Measurements from ENCODE around the gene SHISA9. TPM values are rescaled to one million over a fixed set of nuclear protein-coding genes. Genes with fewer than 3 reads are reported as not detected.

The SHISA9 gene
- total RNA-seq, 2 experiments from 2014 or later, result not detected

GRCh38 chr16:13068912-13069583 is 167.7 kb downstream of the SHISA9 start:
- POLR2A ChIA-PET, result no interaction called here
- Histone ChIP-seq H3K79me2 (ENCODE audit: insufficient read depth, low read depth, low read length) (no peaks in the 10 kb centered on the region), H3K9me3 (ENCODE audit: low read length) (no peaks in the 10 kb centered on the region), H3K36me3 (ENCODE audit: insufficient read depth, low read length) (no peaks in the 10 kb centered on the region), H3K4me2 (ENCODE audit: low read length) (no peak overlapping the region), H3K4me1 (ENCODE audit: insufficient read depth, low read length, poor library complexity, severe bottlenecking) (no peaks in the 10 kb centered on the region), H4K20me1 (ENCODE audit: insufficient read depth, low read length) (no peaks in the 10 kb centered on the region), H3K9me2 (ENCODE audit: insufficient read depth, low read length) (no peaks in the 10 kb centered on the region), H2AFZ (ENCODE audit: low read length) (no peak overlapping the region), H3K27ac (ENCODE audit: low read depth, low read length, poor library complexity, severe bottlenecking) (no peak overlapping the region), H3K4me3 (ENCODE audit: low read depth, low read length, poor library complexity, severe bottlenecking) (no peak overlapping the region)
- TF ChIP-seq, protein P1, sequence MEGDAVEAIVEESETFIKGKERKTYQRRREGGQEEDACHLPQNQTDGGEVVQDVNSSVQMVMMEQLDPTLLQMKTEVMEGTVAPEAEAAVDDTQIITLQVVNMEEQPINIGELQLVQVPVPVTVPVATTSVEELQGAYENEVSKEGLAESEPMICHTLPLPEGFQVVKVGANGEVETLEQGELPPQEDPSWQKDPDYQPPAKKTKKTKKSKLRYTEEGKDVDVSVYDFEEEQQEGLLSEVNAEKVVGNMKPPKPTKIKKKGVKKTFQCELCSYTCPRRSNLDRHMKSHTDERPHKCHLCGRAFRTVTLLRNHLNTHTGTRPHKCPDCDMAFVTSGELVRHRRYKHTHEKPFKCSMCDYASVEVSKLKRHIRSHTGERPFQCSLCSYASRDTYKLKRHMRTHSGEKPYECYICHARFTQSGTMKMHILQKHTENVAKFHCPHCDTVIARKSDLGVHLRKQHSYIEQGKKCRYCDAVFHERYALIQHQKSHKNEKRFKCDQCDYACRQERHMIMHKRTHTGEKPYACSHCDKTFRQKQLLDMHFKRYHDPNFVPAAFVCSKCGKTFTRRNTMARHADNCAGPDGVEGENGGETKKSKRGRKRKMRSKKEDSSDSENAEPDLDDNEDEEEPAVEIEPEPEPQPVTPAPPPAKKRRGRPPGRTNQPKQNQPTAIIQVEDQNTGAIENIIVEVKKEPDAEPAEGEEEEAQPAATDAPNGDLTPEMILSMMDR (conservative IDR thresholded peaks at IDR 0.05; ENCODE audit: low read length), result no peak
- TF ChIP-seq EZH2phosphoT487 (IDR thresholded peaks at IDR 0.05; ENCODE audit: borderline replicate concordance, low read depth, low read length), result no peak
- BruUV-seq (replicated peaks), result no TSS peak
- CTCF ChIA-PET (ENCODE audit: unreplicated experiment), result no interaction called here
- intact Hi-C loops (cut with micrococcal nuclease; ENCODE audit: unreplicated experiment), result no loop called here
- no peak for DNase-seq (ENCODE audit: low spot score)

GRCh38 chr16:13070268-13070667 is 168.9 kb downstream of the SHISA9 start:
- Histone ChIP-seq H3K36me3 (ENCODE audit: insufficient read depth, low read length) (no peaks in the 10 kb centered on the region), H4K20me1 (ENCODE audit: insufficient read depth, low read length) (no peaks in the 10 kb centered on the region), H3K79me2 (ENCODE audit: insufficient read depth, low read depth, low read length) (no peaks in the 10 kb centered on the region), H3K4me2 (ENCODE audit: low read length) (no peak overlapping the region), H3K9me2 (ENCODE audit: insufficient read depth, low read length) (no peaks in the 10 kb centered on the region), H2AFZ (ENCODE audit: low read length) (no peak overlapping the region), H3K9me3 (ENCODE audit: low read length) (no peaks in the 10 kb centered on the region), H3K4me3 (ENCODE audit: low read depth, low read length, poor library complexity, severe bottlenecking) (no peak overlapping the region), H3K4me1 (ENCODE audit: insufficient read depth, low read length, poor library complexity, severe bottlenecking) (no peaks in the 10 kb centered on the region), H3K27ac (ENCODE audit: low read depth, low read length, poor library complexity, severe bottlenecking) (no peak overlapping the region)
- intact Hi-C loops (cut with micrococcal nuclease; ENCODE audit: unreplicated experiment), result no loop called here
- DNase-seq (ENCODE audit: low spot score), result no peak
- CTCF ChIA-PET (ENCODE audit: unreplicated experiment), result no interaction called here
- TF ChIP-seq, protein P1 (conservative IDR thresholded peaks at IDR 0.05; ENCODE audit: low read length), result no peak
- TF ChIP-seq EZH2phosphoT487 (IDR thresholded peaks at IDR 0.05; ENCODE audit: borderline replicate concordance, low read depth, low read length), result no peak
- POLR2A ChIA-PET, result no interaction called here
- BruUV-seq (replicated peaks), result no TSS peak

DNA sequence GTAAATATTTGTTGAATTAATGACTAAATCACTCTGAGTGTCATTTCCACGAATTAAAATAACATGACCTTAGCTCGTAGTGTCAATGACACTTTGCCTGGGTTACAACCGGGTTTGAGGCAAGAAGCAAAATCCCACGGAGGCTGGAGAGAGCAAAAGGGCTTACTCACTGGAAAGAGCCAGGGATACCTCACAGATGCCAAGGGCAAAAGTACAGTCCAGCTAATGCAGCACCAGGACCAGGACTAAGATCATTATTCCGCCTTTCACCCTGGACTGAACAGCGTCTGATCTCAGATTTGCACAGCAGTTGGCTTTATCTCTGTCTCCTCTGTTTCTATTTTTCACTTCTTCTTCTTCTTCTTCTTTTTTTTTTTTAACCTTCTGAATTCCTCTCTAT is 175.5 kb downstream of the SHISA9 start:
- BruUV-seq (replicated peaks), result no TSS peak
- no peaks in the 10 kb centered on the region for H3K36me3 ChIP-seq (ENCODE audit: insufficient read depth, low read length)
- DNase-seq (ENCODE audit: low spot score), result no peak
- no peaks in the 10 kb centered on the region for H3K9me3 ChIP-seq (ENCODE audit: low read length)
- intact Hi-C loops (cut with micrococcal nuclease; ENCODE audit: unreplicated experiment), result no loop called here
- H4K20me1 ChIP-seq (ENCODE audit: insufficient read depth, low read length), result no peaks in the 10 kb centered on the region
- H2AFZ ChIP-seq (ENCODE audit: low read length), result no peak overlapping the region
- ChIA-PET POLR2A (interaction anchor here (0.7 kb wide), 1 partner anchor 168 kb away, joined by 3 read pairs; no protein-coding TSS in a partner anchor), CTCF (ENCODE audit: unreplicated experiment) (no interaction called here)
- no peaks in the 10 kb centered on the region for H3K4me1 ChIP-seq (ENCODE audit: insufficient read depth, low read length, poor library complexity, severe bottlenecking)
- H3K79me2 ChIP-seq (ENCODE audit: insufficient read depth, low read depth, low read length), result no peaks in the 10 kb centered on the region
- H3K4me3 ChIP-seq (ENCODE audit: low read depth, low read length, poor library complexity, severe bottlenecking), result no peak overlapping the region
- H3K9me2 ChIP-seq (ENCODE audit: insufficient read depth, low read length), result no peaks in the 10 kb centered on the region
- no peak overlapping the region for H3K27ac ChIP-seq (ENCODE audit: low read depth, low read length, poor library complexity, severe bottlenecking)
- TF ChIP-seq EZH2phosphoT487 (IDR thresholded peaks at IDR 0.05; ENCODE audit: borderline replicate concordance, low read depth, low read length), result no peak
- TF ChIP-seq, protein P1 (conservative IDR thresholded peaks at IDR 0.05; ENCODE audit: low read length), result no peak
- no peak overlapping the region for H3K4me2 ChIP-seq (ENCODE audit: low read length)
